ENCODE results near the gene MID1.

MID1 gene

GRCh38 chrX:10529344-10529743, 91.0 kb downstream of the MID1 start:
- DNase-seq (ENCODE audit: low spot score) = no peak

- no peak for DNase-seq (ENCODE audit: low spot score)
Observed at GRCh38 chrX:10526451-10526850, 93.9 kb downstream of the MID1 start.

GRCh38 chrX:10525381-10526120, 94.8 kb downstream of the MID1 start:
- DNase-seq (ENCODE audit: low spot score) = no peak

GRCh38 chrX:10524578-10524977, 95.8 kb downstream of the MID1 start:
- no peak for DNase-seq (ENCODE audit: low spot score)

- no peak for DNase-seq (ENCODE audit: low spot score)
Observed at GRCh38 chrX:10519761-10520160, 100.6 kb downstream of the MID1 start.

GRCh38 chrX:10519278-10519677, 101.1 kb downstream of the MID1 start:
- DNase-seq (ENCODE audit: low spot score) = no peak

GRCh38 chrX:10518073-10518472, 102.3 kb downstream of the MID1 start:
- no peak for DNase-seq (ENCODE audit: low spot score)

- DNase-seq (ENCODE audit: low spot score) = no peak
Observed at GRCh38 chrX:10516781-10517322, 103.5 kb downstream of the MID1 start.

- no peak for DNase-seq (ENCODE audit: low spot score)
Observed at GRCh38 chrX:10514891-10515290, 105.5 kb downstream of the MID1 start.

- no peak for DNase-seq (ENCODE audit: low spot score)
Observed at GRCh38 chrX:10513974-10514373, 106.4 kb downstream of the MID1 start.

- DNase-seq (ENCODE audit: low spot score) = no peak
Observed at GRCh38 chrX:10512741-10513140, 107.6 kb downstream of the MID1 start.

GRCh38 chrX:10512258-10512657, 108.1 kb downstream of the MID1 start:
- no peak for DNase-seq (ENCODE audit: low spot score)

GRCh38 chrX:10509397-10509796, 111.0 kb downstream of the MID1 start:
- DNase-seq (ENCODE audit: low spot score) = no peak

GRCh38 chrX:10508891-10509290, 111.5 kb downstream of the MID1 start:
- DNase-seq (ENCODE audit: low spot score) = no peak

GRCh38 chrX:10507876-10508275, 112.5 kb downstream of the MID1 start:
- DNase-seq (ENCODE audit: low spot score) = no peak

GRCh38 chrX:10507181-10507580, 113.2 kb downstream of the MID1 start:
- no peak for DNase-seq (ENCODE audit: low spot score)

- no peak for DNase-seq (ENCODE audit: low spot score)
Observed at GRCh38 chrX:10506781-10507180, 113.6 kb downstream of the MID1 start.

- DNase-seq (ENCODE audit: low spot score) = no peak
Observed at GRCh38 chrX:10505726-10506125, 114.7 kb downstream of the MID1 start.

- no peak for DNase-seq (ENCODE audit: low spot score)
Observed at GRCh38 chrX:10502961-10503360, 117.4 kb downstream of the MID1 start.

- DNase-seq (ENCODE audit: low spot score) = no peak
Observed at GRCh38 chrX:10501611-10502010, 118.8 kb downstream of the MID1 start.

GRCh38 chrX:10496345-10496965, 123.9 kb downstream of the MID1 start:
- DNase-seq (ENCODE audit: low spot score) = no peak

GRCh38 chrX:10495677-10496076, 124.7 kb downstream of the MID1 start:
- DNase-seq (ENCODE audit: low spot score) = no peak

GRCh38 chrX:10492250-10492649, 128.1 kb downstream of the MID1 start:
- no peak for DNase-seq (ENCODE audit: low spot score)

GRCh38 chrX:10486373-10486772, 134.0 kb downstream of the MID1 start:
- DNase-seq (ENCODE audit: low spot score) = peak; percentile 7
